Calu3 (cell line): ENCODE data around the gene PIAS1. TPM values are rescaled to one million over a fixed set of nuclear protein-coding genes. Genes with fewer than 3 reads are reported as not detected.
"Not testable (repeated sequence)": the region's sequence is repeated elsewhere in the genome, so short reads cannot be mapped to it uniquely, and the experiment has no call there.

Experiments
- BruUV-seq: library from RNA; stranded (reverse); fragments of 400-500 nt; replicated peaks from 2 replicates; lab custom pipeline; 2021; lab: Mats Ljungman, UMichigan
- CTCF ChIA-PET: fragments of 300-600 bp; sonication (Branson Sonifier 250); formaldehyde crosslinking; loops from one replicate; lab custom pipeline; 2022; ENCODE audit warnings: antibody characterized with exemption; lab: Charles Lee
- DNase-seq: peaks from one replicate; pipeline ENCODE4 v3.0.0; 2022
- H3K27ac Mint-ChIP-seq: one replicate; pipeline ENCODE4 v1.8.0; 2022; ENCODE audit warnings: mixed read lengths; ENCODE audit not compliant: unreplicated experiment
- H3K27me3 Mint-ChIP-seq: one replicate; pipeline ENCODE4 v1.8.0; 2022; ENCODE audit warnings: mixed read lengths; ENCODE audit not compliant: unreplicated experiment
- H3K36me3 Mint-ChIP-seq: one replicate; pipeline ENCODE4 v1.8.0; 2022; ENCODE audit warnings: mild to moderate bottlenecking, moderate library complexity, mixed read lengths; ENCODE audit not compliant: insufficient read depth, unreplicated experiment
- H3K4me1 Mint-ChIP-seq: one replicate; pipeline ENCODE4 v1.8.0; 2022; ENCODE audit warnings: mild to moderate bottlenecking, low read depth, mixed read lengths; ENCODE audit not compliant: unreplicated experiment
- H3K4me3 Mint-ChIP-seq: one replicate; pipeline ENCODE4 v1.8.0; 2022; ENCODE audit warnings: mild to moderate bottlenecking, low read depth, moderate library complexity, mixed read lengths; ENCODE audit not compliant: unreplicated experiment
- H3K9me3 Mint-ChIP-seq: one replicate; pipeline ENCODE4 v1.8.0; 2022; ENCODE audit warnings: low read depth, mixed read lengths; ENCODE audit not compliant: unreplicated experiment
- intact Hi-C: fragments of 100-400 bp; cut with micrococcal nuclease; formaldehyde crosslinking; loops from one replicate; pipeline ENCODE4 v1.10.0; 2022; ENCODE audit not compliant: unreplicated experiment
- total RNA-seq: library from RNA; stranded (reverse); gene quantifications from 2 replicates; pipeline ENCODE4 v1.2.3, GENCODE V29; 2022
- TF ChIP-seq, protein P1 (sequence below): fragments of 200-600 bp; IDR thresholded peaks from one replicate; pipeline ENCODE4 v1.8.0; 2022; ENCODE audit warnings: antibody characterized with exemption; ENCODE audit not compliant: unreplicated experiment

Gene PIAS1
- total RNA-seq, 1 experiment from 2014 or later: 51.7 TPM

DNA sequence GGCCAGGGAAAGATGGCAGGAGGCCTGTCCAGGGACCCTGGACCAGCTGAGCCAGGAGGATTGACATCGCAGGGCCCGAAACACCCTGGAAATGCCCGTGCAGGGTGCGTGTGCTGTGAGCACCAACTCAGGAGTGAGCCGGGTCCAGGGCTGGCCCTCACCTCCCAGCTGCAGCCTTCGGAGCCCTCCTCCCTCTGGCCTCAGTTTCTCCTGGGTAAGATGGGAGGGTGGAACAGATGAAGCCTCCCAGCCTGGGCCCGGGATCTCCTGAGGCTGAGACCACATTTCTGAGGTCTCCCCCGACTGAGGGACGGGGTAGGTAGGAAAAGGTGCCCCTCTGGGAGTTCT is 156.3 kb downstream of the PIAS1 start:
- Mint-ChIP-seq H3K36me3 (peaks cover 2% of the 10 kb centered on the region), H3K27me3 (no peaks in the 10 kb centered on the region), H3K27ac (no peak overlapping the region), H3K9me3 (no peaks in the 10 kb centered on the region), H3K4me3 (no peak overlapping the region), H3K4me1 (peaks cover 4% of the 10 kb centered on the region)
- TF ChIP-seq, protein P1, sequence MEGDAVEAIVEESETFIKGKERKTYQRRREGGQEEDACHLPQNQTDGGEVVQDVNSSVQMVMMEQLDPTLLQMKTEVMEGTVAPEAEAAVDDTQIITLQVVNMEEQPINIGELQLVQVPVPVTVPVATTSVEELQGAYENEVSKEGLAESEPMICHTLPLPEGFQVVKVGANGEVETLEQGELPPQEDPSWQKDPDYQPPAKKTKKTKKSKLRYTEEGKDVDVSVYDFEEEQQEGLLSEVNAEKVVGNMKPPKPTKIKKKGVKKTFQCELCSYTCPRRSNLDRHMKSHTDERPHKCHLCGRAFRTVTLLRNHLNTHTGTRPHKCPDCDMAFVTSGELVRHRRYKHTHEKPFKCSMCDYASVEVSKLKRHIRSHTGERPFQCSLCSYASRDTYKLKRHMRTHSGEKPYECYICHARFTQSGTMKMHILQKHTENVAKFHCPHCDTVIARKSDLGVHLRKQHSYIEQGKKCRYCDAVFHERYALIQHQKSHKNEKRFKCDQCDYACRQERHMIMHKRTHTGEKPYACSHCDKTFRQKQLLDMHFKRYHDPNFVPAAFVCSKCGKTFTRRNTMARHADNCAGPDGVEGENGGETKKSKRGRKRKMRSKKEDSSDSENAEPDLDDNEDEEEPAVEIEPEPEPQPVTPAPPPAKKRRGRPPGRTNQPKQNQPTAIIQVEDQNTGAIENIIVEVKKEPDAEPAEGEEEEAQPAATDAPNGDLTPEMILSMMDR: no peak
- CTCF ChIA-PET: no interaction called here
- intact Hi-C loops: no loop called here
- no TSS peak for BruUV-seq
- no peak for DNase-seq

DNA sequence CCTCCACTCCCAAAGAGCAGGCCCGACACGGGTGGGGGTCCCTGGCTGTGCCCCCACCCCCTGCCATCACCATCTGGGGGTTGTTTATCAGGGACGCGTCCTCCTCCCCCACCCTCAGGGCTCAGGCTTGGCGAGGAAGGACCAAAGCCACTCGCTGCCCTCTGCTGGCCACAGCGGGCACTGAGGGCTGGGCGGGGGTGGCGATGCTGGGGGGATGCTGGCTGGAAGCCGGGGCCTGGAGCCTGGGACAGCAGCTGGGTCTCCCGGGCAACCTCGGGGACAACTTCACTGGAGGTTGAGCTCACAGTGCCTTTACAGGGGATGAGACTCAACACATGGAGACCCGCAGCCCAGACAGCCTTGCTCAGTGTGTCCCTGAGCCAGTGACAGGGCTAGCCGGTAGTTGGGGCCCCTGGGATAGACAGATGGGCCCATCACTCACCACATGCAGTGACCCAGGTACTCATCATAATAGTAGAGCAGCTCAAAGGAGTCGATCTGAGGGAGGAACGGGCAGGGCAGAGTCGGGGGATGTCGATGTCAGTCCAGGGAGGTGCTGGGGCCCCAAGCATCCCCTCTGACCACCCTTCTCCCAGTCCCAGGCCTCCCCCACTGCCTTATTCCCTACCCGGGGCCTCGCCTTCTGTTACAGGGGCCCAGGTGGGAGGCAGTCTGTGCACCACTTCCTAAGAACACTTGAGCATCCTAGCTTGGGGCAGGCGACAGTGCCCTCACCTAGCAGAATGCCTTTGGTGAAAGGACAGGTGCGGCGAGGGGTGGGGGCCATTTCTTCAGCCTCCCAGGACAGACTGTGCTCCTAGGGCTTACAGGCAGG is 156.9 kb downstream of the PIAS1 start:
- Mint-ChIP-seq H3K9me3 (no peaks in the 10 kb centered on the region), H3K27me3 (no peaks in the 10 kb centered on the region), H3K36me3 (no peaks in the 10 kb centered on the region), H3K4me3 (no peak overlapping the region), H3K27ac (no peak overlapping the region), H3K4me1 (no peaks in the 10 kb centered on the region)
- DNase-seq: peak; percentile 73
- BruUV-seq: no TSS peak
- TF ChIP-seq, protein P1: peak; percentile 87
- intact Hi-C loops: no loop called here
- CTCF ChIA-PET: interaction anchor here (0.7 kb wide), 1 partner anchor 16 kb away, joined by 4 read pairs; no protein-coding TSS in a partner anchor

DNA sequence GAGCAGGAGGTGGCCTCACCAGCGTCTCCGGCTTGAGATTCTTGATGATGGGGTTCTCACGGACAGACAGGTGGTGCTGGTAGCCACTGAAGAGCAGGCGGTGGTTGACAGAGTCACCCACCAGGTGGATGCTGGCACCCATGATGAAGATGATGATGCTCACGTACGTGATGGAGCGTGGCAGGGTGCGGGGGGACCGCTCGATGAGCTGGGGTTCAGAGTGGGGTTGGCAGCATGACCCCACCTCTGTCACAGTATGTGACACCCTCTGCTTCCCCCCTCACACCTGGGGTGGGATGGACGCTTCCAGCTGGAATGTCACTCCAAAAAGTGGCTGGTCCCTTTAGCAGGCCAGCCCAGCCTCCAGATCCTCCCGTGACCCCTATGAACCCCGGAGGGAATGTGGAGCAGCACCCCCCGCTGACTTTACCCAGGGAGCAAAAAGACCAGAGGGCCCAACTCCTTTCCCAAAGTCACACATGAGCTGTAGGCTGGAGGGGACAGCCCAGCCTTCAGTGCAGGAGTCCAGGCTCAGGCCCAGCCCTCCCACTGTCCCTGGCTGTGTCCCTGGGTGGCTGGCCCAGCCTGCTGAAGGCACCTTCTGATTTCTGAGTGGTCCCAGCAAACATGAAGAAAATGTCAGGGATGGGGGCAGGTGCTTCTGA is 157.7 kb downstream of the PIAS1 start:
- Mint-ChIP-seq H3K27me3 (no peaks in the 10 kb centered on the region), H3K4me3 (no peak overlapping the region), H3K9me3 (no peaks in the 10 kb centered on the region), H3K4me1 (no peaks in the 10 kb centered on the region), H3K36me3 (no peaks in the 10 kb centered on the region), H3K27ac (no peak overlapping the region)
- no peak for DNase-seq
- intact Hi-C loops: no loop called here
- BruUV-seq: no TSS peak
- CTCF ChIA-PET: no interaction called here
- TF ChIP-seq, protein P1: no peak

DNA sequence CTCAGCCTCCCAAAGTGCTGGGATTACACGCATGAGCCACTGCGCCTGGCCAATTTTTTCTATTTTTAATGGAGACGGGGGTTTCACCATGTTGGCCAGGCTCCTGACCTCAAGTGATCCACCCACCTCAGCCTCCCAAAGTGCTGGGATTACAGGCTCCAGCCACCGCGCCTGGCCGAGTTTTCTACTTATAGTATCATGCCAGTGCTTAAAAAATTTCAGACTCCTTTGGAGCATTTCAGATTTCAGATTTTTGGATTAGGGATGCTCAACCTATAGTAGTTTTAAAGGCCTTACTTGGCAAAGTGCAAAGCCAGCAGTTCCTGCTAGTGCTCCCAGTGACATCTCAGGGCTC is 159.4 kb downstream of the PIAS1 start:
- H3K4me1 Mint-ChIP-seq, H3K27ac Mint-ChIP-seq, BruUV-seq, CTCF ChIA-PET, H3K4me3 Mint-ChIP-seq, H3K36me3 Mint-ChIP-seq, H3K27me3 Mint-ChIP-seq, intact Hi-C loops, H3K9me3 Mint-ChIP-seq, DNase-seq: not testable (repeated sequence)
